GM23248 (cell line): Measurements from ENCODE around the gene NCAM1. TPM values are rescaled to one million over a fixed set of nuclear protein-coding genes. Genes with fewer than 3 reads are reported as not detected.

Experiments
- DNase-seq: peaks from one replicate; pipeline ENCODE4 v3.0.0-alpha.2; 2015
- H2AFZ ChIP-seq: fragments of 200-600 bp; sonication (generic); 2 replicates; pipeline ENCODE4 v1.6.1; 2016; ENCODE audit warnings: antibody characterized with exemption
- H3F3A ChIP-seq: fragments of 200-600 bp; sonication (generic); 2 replicates; pipeline ENCODE4 v1.6.1; 2016; ENCODE audit warnings: mild to moderate bottlenecking, antibody characterized with exemption, mixed run types; ENCODE audit not compliant: insufficient read depth
- H3K27ac ChIP-seq: fragments of 200-600 bp; sonication (generic); 2 replicates; pipeline ENCODE4 v1.5.1; 2016; ENCODE audit warnings: mild to moderate bottlenecking
- H3K27me3 ChIP-seq: fragments of 200-600 bp; sonication (generic); replicated peaks from 2 replicates; pipeline ENCODE4 v1.6.1; 2016; ENCODE audit warnings: mild to moderate bottlenecking; ENCODE audit not compliant: insufficient read depth
- H3K36me3 ChIP-seq: fragments of 200-600 bp; sonication (generic); 2 replicates; pipeline ENCODE4 v1.6.1; 2016; ENCODE audit warnings: low read depth, mild to moderate bottlenecking
- H3K4me1 ChIP-seq: fragments of 200-600 bp; sonication (generic); 2 replicates; pipeline ENCODE4 v1.6.1; 2016; ENCODE audit warnings: mild to moderate bottlenecking; ENCODE audit not compliant: insufficient read depth
- H3K4me2 ChIP-seq: fragments of 200-600 bp; sonication (generic); one replicate; pipeline ENCODE4 v1.6.1; 2016; ENCODE audit warnings: mild to moderate bottlenecking; ENCODE audit not compliant: unreplicated experiment
- H3K4me3 ChIP-seq: fragments of 200-600 bp; sonication (generic); 2 replicates; pipeline ENCODE4 v1.5.1; 2016; ENCODE audit warnings: mild to moderate bottlenecking
- H3K79me2 ChIP-seq: fragments of 200-600 bp; sonication (generic); 2 replicates; pipeline ENCODE4 v1.6.1; 2016; ENCODE audit warnings: mild to moderate bottlenecking; ENCODE audit not compliant: insufficient read depth
- H3K9ac ChIP-seq: fragments of 200-600 bp; sonication (generic); 2 replicates; pipeline ENCODE4 v1.6.1; 2016; ENCODE audit warnings: mild to moderate bottlenecking
- H3K9me2 ChIP-seq: fragments of 200-600 bp; sonication (generic); 2 replicates; pipeline ENCODE4 v1.6.1; 2016; ENCODE audit warnings: mixed run types, mild to moderate bottlenecking, moderate library complexity; ENCODE audit not compliant: insufficient read depth
- H3K9me3 ChIP-seq: fragments of 200-600 bp; sonication (generic); one replicate; pipeline ENCODE4 v1.6.1; 2017; ENCODE audit warnings: low read depth
- H4K20me1 ChIP-seq: fragments of 200-600 bp; sonication (generic); 2 replicates; pipeline ENCODE4 v1.6.0; 2016; ENCODE audit not compliant: insufficient read depth
- EZH2 ChIP-seq: fragments of 200-600 bp; sonication (generic); IDR thresholded peaks from 2 replicates; pipeline ENCODE4 v1.6.1; 2018; ENCODE audit warnings: antibody characterized with exemption, mild to moderate bottlenecking; ENCODE audit not compliant: insufficient read depth, poor library complexity, severe bottlenecking
- EZH2phosphoT487 ChIP-seq: fragments of 200-600 bp; sonication (generic); IDR thresholded peaks from 2 replicates; pipeline ENCODE4 v1.6.1; 2018; ENCODE audit warnings: antibody characterized with exemption, moderate library complexity, mild to moderate bottlenecking, low read depth; ENCODE audit not compliant: insufficient read depth
- whole genome bisulfite sequencing, 2 experiments: methylation state at CpG; one replicate each; pipeline ENCODE4 v1.1.6; 2015 to 2017; ENCODE audit warnings: low lambda C conversion rate in 2 of 2, low coverage in 1 of 2; ENCODE audit errors: missing lambda C conversion rate in 2 of 2; 5-methylcytosine and 5-hydroxymethylcytosine counted together
- in situ Hi-C: fragments of 300-500 bp; cut with MboI; formaldehyde crosslinking; loops from 2 replicates; pipeline ENCODE4 v1.15.0; 2020
- polyA plus RNA-seq: library from polyadenylated mRNA; unstranded; fragments of >200 nt; fragmentation: Nextera tagmentation; extraction: Ambion mirVana; gene quantifications from 2 replicates; pipeline ENCODE4 v1.2.1, GENCODE V29; 2016
- total RNA-seq: library from RNA; depleted of rRNA; stranded (reverse); fragments of >200 nt; shearing (Covaris generic); gene quantifications from 2 replicates; pipeline ENCODE4 v1.2.3, GENCODE V29; 2014

NCAM1 gene
- total and polyA plus RNA-seq, 2 experiments from 2014 or later: 1.5 to 1.8 TPM

DNA sequence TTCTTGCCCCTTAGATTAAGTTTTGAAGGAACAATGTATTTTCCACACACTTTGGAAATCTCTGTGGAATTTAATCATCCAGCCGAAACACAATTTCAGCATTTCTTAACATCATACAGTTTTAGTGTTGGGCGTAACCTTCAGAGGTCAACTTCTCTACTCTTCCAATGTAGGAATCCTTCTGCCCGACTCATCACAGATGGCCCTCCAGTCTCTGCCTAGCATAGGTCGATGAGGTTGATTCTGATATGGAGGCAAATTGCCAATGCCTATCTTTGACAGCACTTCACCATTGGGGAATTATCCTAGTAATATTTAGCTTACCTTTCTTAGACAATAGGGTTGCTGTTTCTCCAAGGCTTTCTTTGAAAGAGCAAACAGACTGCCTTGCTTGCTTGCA is 177.5 kb downstream of the NCAM1 start:
- Histone ChIP-seq H2AFZ (no peak overlapping the region), H3F3A (no peaks in the 10 kb centered on the region), H3K9me2 (no peaks in the 10 kb centered on the region), H3K27me3 (no peaks in the 10 kb centered on the region), H3K36me3 (no peaks in the 10 kb centered on the region), H3K4me2 (no peak overlapping the region), H3K79me2 (no peaks in the 10 kb centered on the region), H3K27ac (no peak overlapping the region), H3K4me3 (no peak overlapping the region), H3K9ac (no peak overlapping the region), H3K4me1 (no peaks in the 10 kb centered on the region), H3K9me3 (no peaks in the 10 kb centered on the region), H4K20me1 (no peaks in the 10 kb centered on the region)
- 70 to 77% methylated on average over 4 of the region's 4 CpGs for WGBS, 2 experiments
- no peak for TF ChIP-seq EZH2
- no peak for TF ChIP-seq EZH2phosphoT487
- no peak for DNase-seq
- in situ Hi-C loops: no loop called here

DNA sequence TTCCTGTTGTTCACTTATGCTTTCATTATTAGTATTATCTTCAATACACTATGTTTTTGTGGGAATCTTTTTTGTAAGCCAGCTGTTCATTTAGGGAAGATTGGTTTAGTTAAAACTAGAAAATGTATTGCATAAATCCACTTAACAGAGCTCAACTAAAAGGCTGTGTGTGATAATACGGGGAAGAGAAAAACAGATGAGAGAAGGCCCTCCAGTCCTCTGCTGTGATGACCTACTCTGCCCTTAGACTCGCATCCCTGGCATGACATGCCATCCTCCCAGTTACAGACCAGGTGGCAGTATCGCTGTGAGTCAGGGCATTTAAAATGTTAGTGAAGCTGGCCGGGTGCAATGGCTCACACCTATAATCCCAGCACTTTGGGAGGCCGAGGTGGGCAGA is 179.8 kb downstream of the NCAM1 start:
- H3K4me2 ChIP-seq: no peak overlapping the region
- H3K9me3 ChIP-seq: no peaks in the 10 kb centered on the region
- 86 to 87% methylated on average over 5 of the region's 5 CpGs for WGBS, 2 experiments
- no peaks in the 10 kb centered on the region for H3K79me2 ChIP-seq
- no peak overlapping the region for H3K4me3 ChIP-seq
- in situ Hi-C loops: no loop called here
- no peaks in the 10 kb centered on the region for H3K9me2 ChIP-seq
- no peaks in the 10 kb centered on the region; the same call in 1 of the 2 replicates for H3K27me3 ChIP-seq
- H3F3A ChIP-seq: no peaks in the 10 kb centered on the region
- DNase-seq: no peak
- H4K20me1 ChIP-seq: no peaks in the 10 kb centered on the region
- TF ChIP-seq EZH2phosphoT487 (no peak), EZH2 (no peak)
- H3K9ac ChIP-seq: no peak overlapping the region
- no peak overlapping the region for H2AFZ ChIP-seq
- H3K27ac ChIP-seq: no peak overlapping the region
- H3K36me3 ChIP-seq: no peaks in the 10 kb centered on the region
- H3K4me1 ChIP-seq: no peaks in the 10 kb centered on the region

DNA sequence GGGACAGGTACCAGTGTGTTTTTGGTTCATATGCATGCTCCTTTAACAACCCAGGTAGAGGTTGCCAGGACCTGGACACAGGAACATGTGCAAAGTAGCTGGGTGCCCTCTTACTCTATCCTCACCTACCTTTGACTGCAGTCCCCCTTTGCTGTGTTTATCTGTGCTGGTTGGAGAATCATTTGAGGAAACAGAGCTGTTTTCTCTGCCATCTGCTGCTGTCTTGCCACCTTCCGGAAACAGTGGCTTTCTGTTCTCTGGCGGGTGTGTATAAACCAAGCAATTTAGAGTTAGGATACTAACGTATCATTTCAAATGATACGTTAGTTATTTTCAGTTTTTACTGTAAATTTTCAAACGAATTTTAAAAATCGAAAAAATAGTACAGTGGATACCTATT is 181.3 kb downstream of the NCAM1 start:
- no peak overlapping the region for H3K4me2 ChIP-seq
- H3K27me3 ChIP-seq: no peaks in the 10 kb centered on the region; the same call in 1 of the 2 replicates
- DNase-seq: no peak
- TF ChIP-seq EZH2phosphoT487 (no peak), EZH2 (no peak)
- no peak overlapping the region for H2AFZ ChIP-seq
- H4K20me1 ChIP-seq: no peaks in the 10 kb centered on the region
- in situ Hi-C loops: no loop called here
- no peaks in the 10 kb centered on the region for H3K9me2 ChIP-seq
- H3K4me1 ChIP-seq: no peaks in the 10 kb centered on the region
- 70% methylated on average over 6 of the region's 6 CpGs for WGBS, 2 experiments
- no peak overlapping the region for H3K27ac ChIP-seq
- H3F3A ChIP-seq: no peaks in the 10 kb centered on the region
- H3K79me2 ChIP-seq: no peaks in the 10 kb centered on the region
- H3K9me3 ChIP-seq: no peaks in the 10 kb centered on the region
- H3K4me3 ChIP-seq: no peak overlapping the region
- no peak overlapping the region for H3K9ac ChIP-seq
- no peaks in the 10 kb centered on the region for H3K36me3 ChIP-seq

DNA sequence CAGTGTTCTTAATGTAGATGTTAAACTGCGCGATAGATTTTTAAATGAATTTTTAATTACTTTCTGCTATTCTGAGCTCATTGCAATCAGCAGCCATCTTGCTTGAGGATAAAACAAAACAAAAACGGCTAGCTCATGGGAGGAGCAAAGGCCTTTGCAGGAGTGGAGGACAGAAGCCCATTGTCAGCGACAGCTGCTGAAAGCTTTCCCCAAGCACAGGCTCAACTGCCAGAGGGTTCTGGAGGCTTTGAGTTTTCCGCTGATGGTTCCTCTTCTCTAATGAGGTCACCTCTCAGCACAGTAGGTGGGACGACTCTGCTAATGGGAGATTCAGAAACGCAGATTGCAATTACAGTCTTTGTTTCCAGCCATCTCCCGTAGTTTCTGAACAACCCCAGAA is 186.0 kb downstream of the NCAM1 start:
- Histone ChIP-seq H4K20me1 (no peaks in the 10 kb centered on the region), H3K27ac (no peak overlapping the region), H3F3A (no peaks in the 10 kb centered on the region), H3K4me3 (no peak overlapping the region), H3K79me2 (no peaks in the 10 kb centered on the region), H3K9me3 (no peaks in the 10 kb centered on the region), H3K9me2 (no peaks in the 10 kb centered on the region), H3K4me1 (no peaks in the 10 kb centered on the region), H3K4me2 (no peak overlapping the region), H3K27me3 (no peaks in the 10 kb centered on the region; the same call in 1 of the 2 replicates), H3K9ac (no peak overlapping the region), H2AFZ (no peak overlapping the region), H3K36me3 (no peaks in the 10 kb centered on the region)
- in situ Hi-C loops: no loop called here
- no peak for DNase-seq
- 52 to 56% methylated on average over 8 of the region's 8 CpGs for whole genome bisulfite sequencing, 2 experiments
- TF ChIP-seq EZH2: no peak
- TF ChIP-seq EZH2phosphoT487: no peak

DNA sequence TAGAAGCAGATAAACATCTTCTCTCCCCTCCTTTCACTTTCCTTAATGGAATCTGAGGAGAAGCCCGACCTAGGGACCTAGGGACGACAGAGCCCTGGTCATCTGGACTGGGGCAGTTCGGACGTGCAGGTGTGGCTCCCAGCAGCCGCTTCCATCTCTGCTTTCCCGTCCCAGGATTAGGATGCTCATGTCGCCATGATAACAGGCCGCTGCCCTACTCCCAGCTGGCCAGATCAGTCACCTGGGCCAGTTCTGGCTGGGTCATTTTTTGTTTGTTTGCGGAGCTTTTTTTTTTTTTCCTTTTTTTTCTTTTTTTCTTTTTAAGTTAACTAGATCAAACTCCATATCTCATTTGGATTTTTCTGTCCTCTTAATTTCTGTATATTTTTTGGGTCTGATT is 186.9 kb downstream of the NCAM1 start:
- DNase-seq: no peak
- H3K36me3 ChIP-seq: no peaks in the 10 kb centered on the region
- H3K4me2 ChIP-seq: no peak overlapping the region
- no peaks in the 10 kb centered on the region for H3K79me2 ChIP-seq
- H3F3A ChIP-seq: no peaks in the 10 kb centered on the region
- H3K9me2 ChIP-seq: no peaks in the 10 kb centered on the region
- WGBS, 2 experiments: 74 to 80% methylated on average over 9 of the region's 9 CpGs
- no peaks in the 10 kb centered on the region for H4K20me1 ChIP-seq
- no peak overlapping the region for H2AFZ ChIP-seq
- no peak for TF ChIP-seq EZH2
- no peak for TF ChIP-seq EZH2phosphoT487
- H3K4me1 ChIP-seq: no peaks in the 10 kb centered on the region
- H3K4me3 ChIP-seq: no peak overlapping the region
- H3K27me3 ChIP-seq: no peaks in the 10 kb centered on the region; the same call in 1 of the 2 replicates
- no peak overlapping the region for H3K9ac ChIP-seq
- H3K27ac ChIP-seq: no peak overlapping the region
- in situ Hi-C loops: no loop called here
- no peaks in the 10 kb centered on the region for H3K9me3 ChIP-seq
